Parathyroid adenoma (tissue), 2 donors: ENCODE measurements around the gene RAB30.
A peak's percentile ranks its signal among the peaks of the same experiment; 100 is the strongest.

Source experiments
- H2AFZ ChIP-seq: fragments of 300-600 bp; sonication (generic); one replicate; pipeline ENCODE4 v1.7.0; 2017; ENCODE audit warnings: antibody characterized with exemption, mild to moderate bottlenecking
- H3K27ac ChIP-seq: fragments of 300-600 bp; sonication (generic); one replicate; pipeline ENCODE4 v1.7.0; 2017
- H3K27me3 ChIP-seq: fragments of 300-600 bp; sonication (generic); one replicate; pipeline ENCODE4 v1.7.0; 2017; ENCODE audit warnings: low read length; ENCODE audit not compliant: control insufficient read depth, insufficient read depth
- H3K36me3 ChIP-seq: fragments of 300-600 bp; sonication (generic); one replicate; pipeline ENCODE4 v1.7.0; 2017; ENCODE audit warnings: low read length; ENCODE audit not compliant: control insufficient read depth, insufficient read depth
- H3K4me1 ChIP-seq: fragments of 300-600 bp; sonication (generic); one replicate; pipeline ENCODE4 v1.7.0; 2017; ENCODE audit warnings: control low read depth
- H3K4me2 ChIP-seq: fragments of 300-600 bp; sonication (generic); one replicate; pipeline ENCODE4 v1.7.0; 2017; ENCODE audit warnings: low read length
- H3K4me3 ChIP-seq: fragments of 300-600 bp; sonication (generic); one replicate; pipeline ENCODE4 v1.7.0; 2017; ENCODE audit warnings: low read depth, low read length
- H3K79me2 ChIP-seq: fragments of 300-600 bp; sonication (generic); one replicate; pipeline ENCODE4 v1.7.0; 2017; ENCODE audit warnings: control low read depth
- H3K9ac ChIP-seq: fragments of 300-600 bp; sonication (generic); one replicate; pipeline ENCODE4 v1.7.0; 2017; ENCODE audit warnings: mild to moderate bottlenecking
- H3K9me3 ChIP-seq: fragments of 300-600 bp; sonication (generic); one replicate; pipeline ENCODE4 v1.7.0; 2017; ENCODE audit warnings: low read length; ENCODE audit not compliant: control insufficient read depth
- TF ChIP-seq, protein P1 (sequence below): fragments of 300-600 bp; sonication (generic); IDR thresholded peaks from one replicate; pipeline ENCODE4 v1.7.0; 2017; ENCODE audit warnings: antibody characterized with exemption, mild to moderate bottlenecking
- donor health status: primary hyperparathyroidism.

Gene RAB30

GRCh38 chr11:83102834-83103233 lies 31.1 kb upstream of the RAB30 start:
- Histone ChIP-seq H3K4me3 (no peak overlapping the region), H3K9ac (no peak overlapping the region)

GRCh38 chr11:83097429-83098075 lies 25.9 kb upstream of the RAB30 start:
- TF ChIP-seq, protein P1, sequence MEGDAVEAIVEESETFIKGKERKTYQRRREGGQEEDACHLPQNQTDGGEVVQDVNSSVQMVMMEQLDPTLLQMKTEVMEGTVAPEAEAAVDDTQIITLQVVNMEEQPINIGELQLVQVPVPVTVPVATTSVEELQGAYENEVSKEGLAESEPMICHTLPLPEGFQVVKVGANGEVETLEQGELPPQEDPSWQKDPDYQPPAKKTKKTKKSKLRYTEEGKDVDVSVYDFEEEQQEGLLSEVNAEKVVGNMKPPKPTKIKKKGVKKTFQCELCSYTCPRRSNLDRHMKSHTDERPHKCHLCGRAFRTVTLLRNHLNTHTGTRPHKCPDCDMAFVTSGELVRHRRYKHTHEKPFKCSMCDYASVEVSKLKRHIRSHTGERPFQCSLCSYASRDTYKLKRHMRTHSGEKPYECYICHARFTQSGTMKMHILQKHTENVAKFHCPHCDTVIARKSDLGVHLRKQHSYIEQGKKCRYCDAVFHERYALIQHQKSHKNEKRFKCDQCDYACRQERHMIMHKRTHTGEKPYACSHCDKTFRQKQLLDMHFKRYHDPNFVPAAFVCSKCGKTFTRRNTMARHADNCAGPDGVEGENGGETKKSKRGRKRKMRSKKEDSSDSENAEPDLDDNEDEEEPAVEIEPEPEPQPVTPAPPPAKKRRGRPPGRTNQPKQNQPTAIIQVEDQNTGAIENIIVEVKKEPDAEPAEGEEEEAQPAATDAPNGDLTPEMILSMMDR: no peak
- Histone ChIP-seq H3K9me3 (no peaks in the 10 kb centered on the region), H3K36me3 (no peaks in the 10 kb centered on the region), H3K9ac (no peak overlapping the region), H3K27me3 (no peaks in the 10 kb centered on the region), H3K4me3 (no peak overlapping the region), H3K4me1 (no peaks in the 10 kb centered on the region), H3K4me2 (no peak overlapping the region), H3K27ac (no peak overlapping the region), H2AFZ (no peak overlapping the region), H3K79me2 (no peaks in the 10 kb centered on the region)

More at GRCh38 chr11:83102834-83103233, 31.1 kb upstream of the RAB30 start:
- Histone ChIP-seq H3K27me3 (no peaks in the 10 kb centered on the region), H3K27ac (no peak overlapping the region), H3K4me1 (no peaks in the 10 kb centered on the region), H2AFZ (no peak overlapping the region), H3K9me3 (no peaks in the 10 kb centered on the region), H3K4me2 (no peak overlapping the region), H3K36me3 (no peaks in the 10 kb centered on the region), H3K79me2 (no peaks in the 10 kb centered on the region)
- TF ChIP-seq, protein P1: no peak

DNA sequence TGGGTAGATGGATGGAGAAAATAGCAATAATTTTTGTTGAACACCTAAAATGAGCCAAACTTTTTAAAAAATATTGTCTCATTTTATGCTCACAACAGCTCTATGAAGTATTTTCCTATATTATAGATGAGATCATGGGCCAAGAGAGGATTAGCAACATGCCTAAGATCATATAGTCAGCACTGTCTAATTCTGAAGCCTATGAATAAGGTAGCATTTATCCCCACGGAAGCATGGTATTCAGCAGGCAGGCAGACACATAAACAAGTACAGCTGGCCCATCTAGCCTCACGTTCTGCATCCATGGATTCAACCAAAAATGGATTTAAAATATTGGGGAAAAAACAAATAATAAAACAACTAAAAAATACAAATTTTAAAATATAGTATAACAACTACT lies 21.9 kb upstream of the RAB30 start:
- TF ChIP-seq, protein P1: no peak
- Histone ChIP-seq H2AFZ (no peak overlapping the region), H3K36me3 (no peaks in the 10 kb centered on the region), H3K4me1 (no peaks in the 10 kb centered on the region), H3K79me2 (no peaks in the 10 kb centered on the region), H3K9me3 (no peaks in the 10 kb centered on the region), H3K27ac (no peak overlapping the region), H3K4me2 (no peak overlapping the region), H3K27me3 (no peaks in the 10 kb centered on the region), H3K4me3 (no peak overlapping the region), H3K9ac (no peak overlapping the region)

GRCh38 chr11:83092488-83093384 lies 21.0 kb upstream of the RAB30 start:
- H3K4me1 ChIP-seq: no peaks in the 10 kb centered on the region
- H3K79me2 ChIP-seq: no peaks in the 10 kb centered on the region
- peak overlapping the region; percentile 15 for H3K27ac ChIP-seq
- no peak overlapping the region for H3K4me3 ChIP-seq
- no peaks in the 10 kb centered on the region for H3K9me3 ChIP-seq
- peak overlapping the region; percentile 31 for H3K4me2 ChIP-seq
- no peaks in the 10 kb centered on the region for H3K27me3 ChIP-seq
- no peak overlapping the region for H3K9ac ChIP-seq
- H2AFZ ChIP-seq: peak overlapping the region; percentile 28
- no peaks in the 10 kb centered on the region for H3K36me3 ChIP-seq
- TF ChIP-seq, protein P1: no peak
